Activated CD8-positive, alpha-beta T cell treated with anti-CD3 and anti-CD28 coated beads for 36 hours (primary cell): ENCODE data around the gene TAS2R31. TPM values are rescaled to one million over a fixed set of nuclear protein-coding genes. Genes with fewer than 3 reads are reported as not detected.
"Not testable (repeated sequence)": the region's sequence is repeated elsewhere in the genome, so short reads cannot be mapped to it uniquely, and the experiment has no call there.

Experiments used
- ATAC-seq: fragments of 200-7000 bp; cut with Tn5 transposase; one replicate; pipeline ENCODE4 v1.10.0; 2021; ENCODE audit warnings: mild to moderate bottlenecking, moderate library complexity
- CTCF ChIA-PET: fragments of 350-600 bp; sonication (Branson Sonifier 250); formaldehyde crosslinking; loops from one replicate; lab custom pipeline; 2021; ENCODE audit warnings: antibody characterized with exemption; lab: Charles Lee
- POLR2A ChIA-PET: fragments of 350-600 bp; sonication (Branson Sonifier 250); formaldehyde crosslinking; loops from one replicate; lab custom pipeline; 2021; ENCODE audit warnings: antibody characterized with exemption; lab: Charles Lee
- DNase-seq: peaks from one replicate; pipeline ENCODE4 v3.0.0-alpha.2; 2020
- H3K27ac Mint-ChIP-seq: one replicate; pipeline ENCODE4 v1.8.0; 2021; ENCODE audit warnings: mild to moderate bottlenecking, mixed read lengths
- H3K27me3 Mint-ChIP-seq: one replicate; pipeline ENCODE4 v1.8.0; 2021; ENCODE audit warnings: mixed read lengths
- H3K36me3 Mint-ChIP-seq: one replicate; pipeline ENCODE4 v1.8.0; 2021; ENCODE audit warnings: low read depth, mixed read lengths
- H3K4me1 Mint-ChIP-seq: one replicate; pipeline ENCODE4 v1.8.0; 2021; ENCODE audit warnings: low read depth, mixed read lengths
- H3K4me3 Mint-ChIP-seq: one replicate; pipeline ENCODE4 v1.8.0; 2021; ENCODE audit warnings: mild to moderate bottlenecking, moderate library complexity, mixed read lengths
- H3K9me3 Mint-ChIP-seq: one replicate; pipeline ENCODE4 v1.8.0; 2021; ENCODE audit warnings: mixed read lengths
- intact Hi-C: fragments of 100-400 bp; cut with micrococcal nuclease; formaldehyde crosslinking; loops from one replicate; pipeline ENCODE4 v1.10.0; 2022
- total RNA-seq, 2 experiments: library from RNA; stranded (reverse); gene quantifications; one replicate each; pipeline ENCODE4 v1.2.3, GENCODE V29; 2021
- TF ChIP-seq, protein P1 (sequence below): fragments of 200-600 bp; IDR thresholded peaks from one replicate; pipeline ENCODE4 v1.8.0; 2022; ENCODE audit warnings: antibody characterized with exemption, mild to moderate bottlenecking

TAS2R31 gene
- total RNA-seq, 2 experiments from 2014 or later: 1.2 to 1.5 TPM

DNA sequence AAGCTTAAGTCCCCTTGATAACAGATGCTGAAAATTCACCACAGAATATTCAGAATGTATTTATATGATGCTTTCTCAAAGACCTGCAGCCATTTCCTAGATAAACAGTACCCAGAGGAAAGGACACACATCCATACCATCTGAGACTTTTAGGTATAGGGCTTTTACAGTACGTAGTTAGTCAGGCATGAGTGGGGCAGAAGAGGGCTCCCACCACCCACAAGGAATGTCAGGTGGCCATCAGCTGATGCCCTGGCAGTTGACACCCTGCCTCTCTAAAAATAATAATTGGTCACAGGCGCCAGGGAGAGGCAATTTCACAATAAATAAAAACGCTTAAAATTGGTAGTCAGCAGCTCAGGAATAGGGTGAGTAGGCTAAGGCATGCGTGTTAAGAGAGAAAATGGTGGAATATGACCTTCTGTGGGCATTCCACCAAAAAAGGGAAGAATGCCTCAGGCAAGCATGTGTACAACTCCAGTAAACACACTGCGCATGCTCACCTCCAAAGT is 38.7 kb upstream of the TAS2R31 start:
- ChIA-PET POLR2A (interaction anchor here (0.6 kb wide), 1 partner anchor 148 kb away, joined by 3 read pairs; no protein-coding TSS in a partner anchor), CTCF (no interaction called here)
- H3K36me3 Mint-ChIP-seq: peaks cover 25% of the 10 kb centered on the region
- DNase-seq (no peak), ATAC-seq (no peak)
- no peaks in the 10 kb centered on the region for H3K4me1 Mint-ChIP-seq
- TF ChIP-seq, protein P1, sequence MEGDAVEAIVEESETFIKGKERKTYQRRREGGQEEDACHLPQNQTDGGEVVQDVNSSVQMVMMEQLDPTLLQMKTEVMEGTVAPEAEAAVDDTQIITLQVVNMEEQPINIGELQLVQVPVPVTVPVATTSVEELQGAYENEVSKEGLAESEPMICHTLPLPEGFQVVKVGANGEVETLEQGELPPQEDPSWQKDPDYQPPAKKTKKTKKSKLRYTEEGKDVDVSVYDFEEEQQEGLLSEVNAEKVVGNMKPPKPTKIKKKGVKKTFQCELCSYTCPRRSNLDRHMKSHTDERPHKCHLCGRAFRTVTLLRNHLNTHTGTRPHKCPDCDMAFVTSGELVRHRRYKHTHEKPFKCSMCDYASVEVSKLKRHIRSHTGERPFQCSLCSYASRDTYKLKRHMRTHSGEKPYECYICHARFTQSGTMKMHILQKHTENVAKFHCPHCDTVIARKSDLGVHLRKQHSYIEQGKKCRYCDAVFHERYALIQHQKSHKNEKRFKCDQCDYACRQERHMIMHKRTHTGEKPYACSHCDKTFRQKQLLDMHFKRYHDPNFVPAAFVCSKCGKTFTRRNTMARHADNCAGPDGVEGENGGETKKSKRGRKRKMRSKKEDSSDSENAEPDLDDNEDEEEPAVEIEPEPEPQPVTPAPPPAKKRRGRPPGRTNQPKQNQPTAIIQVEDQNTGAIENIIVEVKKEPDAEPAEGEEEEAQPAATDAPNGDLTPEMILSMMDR: no peak
- no peaks in the 10 kb centered on the region for H3K27me3 Mint-ChIP-seq
- intact Hi-C loops: loop anchor here (2.0 kb wide), 1 partner anchor 55 kb away; no protein-coding TSS in a partner anchor
- no peak overlapping the region for H3K27ac Mint-ChIP-seq
- no peaks in the 10 kb centered on the region for H3K9me3 Mint-ChIP-seq
- no peak overlapping the region for H3K4me3 Mint-ChIP-seq

- H3K27ac Mint-ChIP-seq: no peak overlapping the region
- no peak overlapping the region for H3K4me3 Mint-ChIP-seq
- CTCF ChIA-PET: no interaction called here
- intact Hi-C loops: no loop called here
- POLR2A ChIA-PET: no interaction called here
- no peaks in the 10 kb centered on the region for H3K27me3 Mint-ChIP-seq
- peaks cover 22% of the 10 kb centered on the region for H3K36me3 Mint-ChIP-seq
- no peak for DNase-seq
- H3K9me3 Mint-ChIP-seq: no peaks in the 10 kb centered on the region
- peaks cover 3% of the 10 kb centered on the region for H3K4me1 Mint-ChIP-seq
- TF ChIP-seq, protein P1: no peak
- ATAC-seq: no peak
These were observed 36.3 kb upstream of the TAS2R31 start for GRCh38 chr12:11067514-11067913.

DNA sequence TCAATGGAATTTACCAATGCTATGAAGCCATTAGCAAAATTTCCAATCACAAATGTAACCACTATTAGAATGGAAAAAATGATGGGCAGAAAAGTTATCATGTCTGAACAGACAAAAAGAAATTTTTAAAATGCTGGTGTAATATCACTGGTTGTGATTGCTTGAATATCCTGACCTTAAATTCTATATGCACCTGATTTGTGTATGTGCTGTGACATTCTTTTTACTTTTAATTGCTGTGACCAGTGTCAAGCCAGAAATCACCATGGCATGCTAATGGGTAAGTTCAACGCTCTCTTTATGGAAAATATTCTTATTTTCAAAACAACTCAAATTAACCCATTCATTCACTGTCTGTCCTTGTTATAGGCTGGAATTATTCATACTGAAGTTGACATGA is 31.0 kb upstream of the TAS2R31 start, which contains the start of gene TAS2R46:
Gene TAS2R46 (minus strand): TSS at position 101 of the 400 bp plus-strand sequence. CDS start 0 bp downstream, at position 101.
- ATAC-seq, H3K27me3 Mint-ChIP-seq, CTCF ChIA-PET, H3K27ac Mint-ChIP-seq, POLR2A ChIA-PET, H3K4me3 Mint-ChIP-seq, H3K36me3 Mint-ChIP-seq, DNase-seq, H3K9me3 Mint-ChIP-seq, intact Hi-C loops: not testable (repeated sequence)
- peaks cover 11% of the 10 kb centered on the region for H3K4me1 Mint-ChIP-seq

DNA sequence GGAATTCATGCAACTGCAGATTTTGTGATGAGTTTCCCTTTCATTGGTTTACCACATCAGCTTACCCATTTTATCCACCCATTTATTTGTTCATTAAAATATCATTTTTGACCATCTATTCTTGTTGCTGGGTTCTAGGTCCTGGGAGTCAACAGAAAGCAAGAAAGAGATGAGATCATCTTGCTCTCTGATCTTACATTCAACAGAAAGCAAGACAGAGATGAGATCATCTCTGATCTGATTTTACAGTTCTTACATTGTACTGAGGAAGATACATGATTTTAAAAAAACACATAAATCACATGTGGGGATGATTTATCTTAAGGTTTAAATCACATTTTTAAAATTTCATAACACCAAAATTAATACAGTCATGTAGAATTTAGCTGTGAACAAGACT is 28.6 kb upstream of the TAS2R31 start:
- POLR2A ChIA-PET: no interaction called here
- no peak for DNase-seq
- intact Hi-C loops: no loop called here
- no peak overlapping the region for H3K4me3 Mint-ChIP-seq
- peaks cover 10% of the 10 kb centered on the region for H3K36me3 Mint-ChIP-seq
- H3K27ac Mint-ChIP-seq: no peak overlapping the region
- TF ChIP-seq, protein P1: no peak
- no peak for ATAC-seq
- peaks cover 11% of the 10 kb centered on the region for H3K4me1 Mint-ChIP-seq
- H3K27me3 Mint-ChIP-seq: no peaks in the 10 kb centered on the region
- no peaks in the 10 kb centered on the region for H3K9me3 Mint-ChIP-seq
- CTCF ChIA-PET: interaction anchor here (0.6 kb wide), 1 partner anchor 126 kb away, joined by 3 read pairs; no protein-coding TSS in a partner anchor

DNA sequence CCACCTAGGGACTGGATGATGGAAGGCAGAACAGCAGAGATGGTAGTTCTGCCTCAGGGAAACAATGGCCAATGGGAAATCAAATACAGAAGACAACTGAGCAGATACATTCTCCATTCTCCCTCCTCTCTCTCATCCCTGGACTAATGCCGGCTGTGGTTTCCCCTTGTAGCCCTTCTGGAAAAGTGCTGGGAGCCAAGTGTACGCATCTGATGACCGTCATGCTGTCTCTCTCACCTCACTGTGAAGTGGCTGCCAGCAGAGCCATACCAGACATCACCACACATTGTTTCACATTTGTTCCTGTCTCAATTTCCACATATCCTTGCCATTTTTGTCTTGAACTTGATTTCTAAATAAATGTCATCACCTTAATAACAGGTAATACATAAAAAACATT is 27.8 kb upstream of the TAS2R31 start:
- no peaks in the 10 kb centered on the region for H3K9me3 Mint-ChIP-seq
- peaks cover 9% of the 10 kb centered on the region for H3K36me3 Mint-ChIP-seq
- no peak overlapping the region for H3K27ac Mint-ChIP-seq
- H3K4me3 Mint-ChIP-seq: no peak overlapping the region
- H3K27me3 Mint-ChIP-seq: no peaks in the 10 kb centered on the region
- ATAC-seq (no peak), DNase-seq (no peak)
- ChIA-PET CTCF (interaction anchor here (0.6 kb wide), 1 partner anchor 125 kb away, joined by 3 read pairs; no protein-coding TSS in a partner anchor), POLR2A (interaction anchor here (0.6 kb wide), 1 partner anchor 69 kb away, joined by 3 read pairs; no protein-coding TSS in a partner anchor)
- intact Hi-C loops: no loop called here
- TF ChIP-seq, protein P1: no peak
- H3K4me1 Mint-ChIP-seq: peaks cover 11% of the 10 kb centered on the region
